Sigmoid colon (tissue), 4 donors: Measurements from ENCODE around the gene LINGO4.

Experiments used
- POLR2A ChIP-seq, 2 donors: fragments of 450-650 bp; IDR thresholded peaks; one replicate each; pipeline ENCODE4 v1.6.1; 2016; ENCODE audit warnings: antibody characterized with exemption in 2 of 2, mild to moderate bottlenecking in 2 of 2, moderate library complexity in 2 of 2
- POLR2AphosphoS5 ChIP-seq, 4 donors: sonication (generic); formaldehyde crosslinking; IDR thresholded peaks; one replicate each; pipeline ENCODE4 v1.6.1; 2017; ENCODE audit warnings: antibody characterized with exemption in 4 of 4
- TF ChIP-seq, protein P1 (sequence below), 4 experiments: fragments of 450-650 bp in 3 of 4; fragments of 200-600 bp in 1 of 4; IDR thresholded peaks; one replicate each; pipeline ENCODE4 v1.5.1; 2016 to 2019; ENCODE audit warnings: antibody characterized with exemption in 4 of 4, mild to moderate bottlenecking in 3 of 4, moderate library complexity in 2 of 4

GRCh38 chr1:151783796-151784195, 21.4 kb downstream of the LINGO4 start:
- TF ChIP-seq POLR2A (IDR thresholded peaks at IDR 0.05) (no peak), POLR2AphosphoS5 (IDR thresholded peaks at IDR 0.05) (no peak)
- TF ChIP-seq, protein P1, sequence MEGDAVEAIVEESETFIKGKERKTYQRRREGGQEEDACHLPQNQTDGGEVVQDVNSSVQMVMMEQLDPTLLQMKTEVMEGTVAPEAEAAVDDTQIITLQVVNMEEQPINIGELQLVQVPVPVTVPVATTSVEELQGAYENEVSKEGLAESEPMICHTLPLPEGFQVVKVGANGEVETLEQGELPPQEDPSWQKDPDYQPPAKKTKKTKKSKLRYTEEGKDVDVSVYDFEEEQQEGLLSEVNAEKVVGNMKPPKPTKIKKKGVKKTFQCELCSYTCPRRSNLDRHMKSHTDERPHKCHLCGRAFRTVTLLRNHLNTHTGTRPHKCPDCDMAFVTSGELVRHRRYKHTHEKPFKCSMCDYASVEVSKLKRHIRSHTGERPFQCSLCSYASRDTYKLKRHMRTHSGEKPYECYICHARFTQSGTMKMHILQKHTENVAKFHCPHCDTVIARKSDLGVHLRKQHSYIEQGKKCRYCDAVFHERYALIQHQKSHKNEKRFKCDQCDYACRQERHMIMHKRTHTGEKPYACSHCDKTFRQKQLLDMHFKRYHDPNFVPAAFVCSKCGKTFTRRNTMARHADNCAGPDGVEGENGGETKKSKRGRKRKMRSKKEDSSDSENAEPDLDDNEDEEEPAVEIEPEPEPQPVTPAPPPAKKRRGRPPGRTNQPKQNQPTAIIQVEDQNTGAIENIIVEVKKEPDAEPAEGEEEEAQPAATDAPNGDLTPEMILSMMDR (IDR thresholded peaks at IDR 0.05), result no peak
